Adrenal gland (tissue), 5 donors: Measurements from ENCODE around the gene OR3A1.

Source experiments
- CTCF ChIP-seq, 6 experiments: fragments of 450-650 bp in 4 of 6; fragments of 200-600 bp in 2 of 6; sonication (generic) in 1 of 6; IDR thresholded peaks; 1 replicate in 5 of 6; 2 replicates in 1 of 6; pipeline versions ENCODE4 v1.5.1 to v1.8.0; 2016 to 2021; ENCODE audit warnings: antibody characterized with exemption in 6 of 6, mild to moderate bottlenecking in 2 of 6, moderate library complexity in 1 of 6
- POLR2A ChIP-seq, 2 donors: fragments of 450-650 bp; IDR thresholded peaks; one replicate each; pipeline ENCODE4 v1.6.1; 2017; ENCODE audit warnings: antibody characterized with exemption in 2 of 2, mild to moderate bottlenecking in 2 of 2, moderate library complexity in 1 of 2
- donor health status: DM: no; HTN: no; CAD: no.

DNA sequence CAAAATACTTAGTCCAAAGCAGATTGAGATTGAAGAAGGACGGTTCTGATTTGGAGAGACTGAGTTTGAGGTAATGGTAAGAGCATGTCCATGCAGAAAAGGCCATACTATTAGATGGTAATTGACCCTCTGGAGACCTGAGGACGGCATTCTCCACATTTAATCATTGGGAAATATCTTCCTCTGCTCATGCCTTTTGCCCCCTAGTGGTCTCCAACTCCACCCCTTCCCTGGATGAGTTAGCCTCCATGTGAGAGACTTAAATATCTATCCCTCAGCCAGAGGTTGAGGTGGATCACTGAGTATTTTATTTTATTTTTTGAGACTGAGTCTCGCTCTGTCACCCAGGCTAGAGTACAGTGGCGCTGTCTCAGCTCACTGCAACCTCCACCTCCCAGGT is 10.4 kb upstream of the OR3A1 start:
- no peak for TF ChIP-seq CTCF (IDR thresholded peaks at IDR 0.05)
- TF ChIP-seq POLR2A (IDR thresholded peaks at IDR 0.05), result no peak
